ENCODE results near the gene GATB.

GATB gene

GRCh38 chr4:151689211-151689991 lies 71.4 kb downstream of the GATB start:
- Mint-ChIP-seq H3K27ac (no peak overlapping the region), H3K4me1 (ENCODE audit: low read depth) (no peaks in the 10 kb centered on the region)
- DNase-seq = no peak

GRCh38 chr4:151688785-151689043 lies 72.1 kb downstream of the GATB start:
- Mint-ChIP-seq H3K4me3 (no peak overlapping the region), H3K36me3 (ENCODE audit: low read depth) (peaks cover 37% of the 10 kb centered on the region), H3K4me1 (ENCODE audit: low read depth) (no peaks in the 10 kb centered on the region), H3K27ac (no peak overlapping the region), H3K9me3 (no peaks in the 10 kb centered on the region), H3K27me3 (no peaks in the 10 kb centered on the region)
- no peak for DNase-seq

More at GRCh38 chr4:151689211-151689991, 71.4 kb downstream of the GATB start:
- H3K27me3 Mint-ChIP-seq = no peaks in the 10 kb centered on the region
- H3K4me3 Mint-ChIP-seq = no peak overlapping the region
- H3K36me3 Mint-ChIP-seq (ENCODE audit: low read depth) = peaks cover 34% of the 10 kb centered on the region
- H3K9me3 Mint-ChIP-seq = no peaks in the 10 kb centered on the region

DNA sequence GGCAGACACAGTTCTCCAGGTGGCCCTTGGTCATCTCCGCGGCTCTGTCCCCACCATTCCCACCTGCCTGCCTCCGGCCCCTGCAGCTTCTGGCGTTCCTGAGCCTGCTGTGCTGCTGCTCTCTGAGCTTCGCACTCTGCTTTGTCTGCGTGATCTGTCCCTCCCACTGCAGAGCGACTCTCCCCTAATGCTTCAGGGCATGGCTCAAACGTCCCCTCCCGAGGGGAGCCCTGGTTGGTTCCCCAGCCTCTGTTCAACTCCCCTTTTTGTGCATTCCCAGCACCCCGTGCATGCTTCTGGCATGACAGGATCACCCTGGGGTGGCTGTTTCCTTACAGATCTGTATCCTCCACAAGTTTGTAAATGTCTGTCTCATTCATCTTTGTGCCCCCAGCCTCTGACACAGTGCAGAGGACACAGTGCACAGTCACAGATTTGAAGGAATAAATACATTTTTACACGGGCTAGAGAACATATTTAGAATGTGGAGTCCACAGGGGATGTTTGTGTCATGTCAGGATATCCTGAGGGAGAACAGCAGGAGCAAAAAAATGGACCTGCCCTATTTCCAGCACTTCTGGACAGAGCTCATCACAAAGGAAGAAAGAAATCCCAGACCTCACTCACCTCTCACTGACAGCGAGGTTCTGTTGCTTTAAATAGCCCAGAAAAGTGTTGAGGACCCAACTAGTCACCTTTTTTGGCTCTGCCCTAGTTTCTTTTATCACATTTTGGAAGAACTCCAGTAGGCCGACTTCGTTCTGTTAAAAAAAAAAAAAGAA lies 72.6 kb downstream of the GATB start:
- H3K27ac Mint-ChIP-seq = no peak overlapping the region
- H3K4me3 Mint-ChIP-seq = no peak overlapping the region
- DNase-seq = no peak
- H3K4me1 Mint-ChIP-seq (ENCODE audit: low read depth) = no peaks in the 10 kb centered on the region
- no peaks in the 10 kb centered on the region for H3K27me3 Mint-ChIP-seq
- H3K36me3 Mint-ChIP-seq (ENCODE audit: low read depth) = peaks cover 37% of the 10 kb centered on the region
- H3K9me3 Mint-ChIP-seq = no peaks in the 10 kb centered on the region

- Mint-ChIP-seq H3K27me3 (no peaks in the 10 kb centered on the region), H3K4me1 (ENCODE audit: low read depth) (no peaks in the 10 kb centered on the region), H3K4me3 (no peak overlapping the region), H3K36me3 (ENCODE audit: low read depth) (peaks cover 46% of the 10 kb centered on the region), H3K27ac (no peak overlapping the region), H3K9me3 (no peaks in the 10 kb centered on the region)
- no peak for DNase-seq
These were observed 73.7 kb downstream of the GATB start for GRCh38 chr4:151687021-151687640.

- DNase-seq = no peak
- Mint-ChIP-seq H3K9me3 (no peaks in the 10 kb centered on the region), H3K36me3 (ENCODE audit: low read depth) (peaks cover 42% of the 10 kb centered on the region), H3K4me3 (no peak overlapping the region), H3K27ac (no peak overlapping the region), H3K4me1 (ENCODE audit: low read depth) (no peaks in the 10 kb centered on the region), H3K27me3 (no peaks in the 10 kb centered on the region)
These were observed 75.5 kb downstream of the GATB start for GRCh38 chr4:151685303-151685702.

DNA sequence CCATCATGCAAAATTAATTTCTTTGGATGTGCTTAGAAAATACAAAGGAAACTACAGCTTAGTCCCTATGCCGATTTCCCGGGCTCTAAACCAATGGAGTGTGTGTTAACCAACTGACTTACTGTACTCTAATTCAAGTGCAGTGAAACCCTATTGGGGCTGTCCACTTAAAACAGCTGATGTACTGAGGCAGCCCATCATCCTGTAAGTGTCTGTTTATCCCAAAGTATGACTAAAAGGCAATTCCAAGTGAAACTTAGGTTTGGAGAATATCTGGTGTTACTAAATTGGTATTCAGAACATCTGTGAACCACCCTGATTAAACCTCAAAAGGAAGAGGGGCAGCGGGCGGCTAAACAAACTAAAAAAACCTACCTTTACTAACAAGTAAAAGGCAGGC lies 79.7 kb downstream of the GATB start:
- H3K4me3 Mint-ChIP-seq = no peak overlapping the region
- no peaks in the 10 kb centered on the region for H3K27me3 Mint-ChIP-seq
- H3K36me3 Mint-ChIP-seq (ENCODE audit: low read depth) = peaks cover 32% of the 10 kb centered on the region
- H3K27ac Mint-ChIP-seq = no peak overlapping the region
- H3K4me1 Mint-ChIP-seq (ENCODE audit: low read depth) = no peaks in the 10 kb centered on the region
- H3K9me3 Mint-ChIP-seq = no peaks in the 10 kb centered on the region
- no peak for DNase-seq

GRCh38 chr4:151679231-151679630 lies 81.6 kb downstream of the GATB start:
- DNase-seq = no peak

DNA sequence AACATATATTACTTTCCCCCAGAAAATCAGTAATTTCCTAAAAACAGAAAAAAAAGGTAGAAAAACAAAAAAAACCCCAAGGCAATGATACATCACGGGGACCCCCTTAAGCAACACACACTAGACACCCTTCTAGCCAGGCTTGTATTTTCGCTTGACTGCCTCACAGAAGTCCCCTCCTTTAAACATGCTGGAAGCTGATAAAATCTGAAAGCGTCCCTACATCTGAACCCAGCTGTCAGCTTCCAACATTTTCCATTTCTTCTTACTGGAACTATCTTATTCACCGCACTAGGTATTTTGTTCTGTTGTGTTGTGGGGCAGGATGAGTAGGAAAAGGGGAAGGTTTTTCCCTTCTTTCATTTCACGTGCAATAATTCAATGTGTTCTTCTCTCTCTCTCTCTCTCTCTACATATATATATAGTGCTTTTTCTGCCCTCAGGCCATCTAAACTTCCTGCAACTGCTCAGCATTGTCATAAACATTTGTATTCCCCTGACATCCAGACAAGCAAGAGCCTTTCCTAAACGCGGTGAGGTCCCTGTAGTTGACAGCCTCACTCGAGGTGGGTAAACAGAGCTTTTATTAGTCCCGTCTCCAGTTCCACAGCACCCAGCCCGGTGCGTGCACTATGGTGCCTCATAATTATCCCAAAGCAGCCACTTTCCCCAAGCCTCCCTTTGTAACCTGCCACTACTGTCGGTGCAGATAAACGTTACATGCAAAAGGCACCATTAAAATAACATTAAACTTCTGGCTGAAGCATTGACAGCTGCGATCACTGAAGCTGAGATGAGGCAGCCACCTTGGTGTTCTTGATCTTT lies 82.5 kb downstream of the GATB start:
- H3K27ac Mint-ChIP-seq = no peak overlapping the region
- H3K9me3 Mint-ChIP-seq = no peaks in the 10 kb centered on the region
- no peak for DNase-seq

More at GRCh38 chr4:151679231-151679630, 81.6 kb downstream of the GATB start:
- H3K36me3 Mint-ChIP-seq (ENCODE audit: low read depth) = peaks cover 32% of the 10 kb centered on the region
- no peaks in the 10 kb centered on the region for H3K4me1 Mint-ChIP-seq (ENCODE audit: low read depth)
- no peak overlapping the region for H3K27ac Mint-ChIP-seq
- H3K27me3 Mint-ChIP-seq = no peaks in the 10 kb centered on the region
- no peaks in the 10 kb centered on the region for H3K9me3 Mint-ChIP-seq
- H3K4me3 Mint-ChIP-seq = no peak overlapping the region

GRCh38 chr4:151677193-151677592 lies 83.6 kb downstream of the GATB start:
- Mint-ChIP-seq H3K4me3 (no peak overlapping the region), H3K4me1 (ENCODE audit: low read depth) (no peaks in the 10 kb centered on the region), H3K27ac (no peak overlapping the region), H3K27me3 (no peaks in the 10 kb centered on the region), H3K36me3 (ENCODE audit: low read depth) (peaks cover 24% of the 10 kb centered on the region), H3K9me3 (no peaks in the 10 kb centered on the region)
- no peak for DNase-seq

More for the DNA sequence above, 82.5 kb downstream of the GATB start:
- Mint-ChIP-seq H3K4me1 (ENCODE audit: low read depth) (no peaks in the 10 kb centered on the region), H3K4me3 (no peak overlapping the region), H3K36me3 (ENCODE audit: low read depth) (peaks cover 29% of the 10 kb centered on the region), H3K27me3 (no peaks in the 10 kb centered on the region)

DNA sequence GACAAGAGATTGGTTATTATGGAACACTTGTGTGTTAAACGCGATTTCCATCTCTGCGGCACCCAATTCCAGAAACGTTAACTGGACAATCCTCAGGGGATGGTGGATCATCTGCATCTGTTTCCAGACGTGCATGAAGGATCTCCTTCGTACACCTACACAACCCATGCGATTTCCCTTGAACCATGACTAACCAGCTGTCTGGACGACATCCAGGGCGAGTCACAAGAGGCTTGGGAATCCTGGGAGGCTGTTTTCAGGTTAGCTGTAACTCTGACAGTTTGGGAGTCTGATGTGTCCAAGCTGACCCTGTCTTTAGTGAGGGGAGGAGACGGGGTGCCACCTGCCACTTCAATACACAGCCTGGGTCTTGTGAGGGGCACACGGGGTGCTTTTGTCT lies 84.5 kb downstream of the GATB start:
- H3K27me3 Mint-ChIP-seq = no peaks in the 10 kb centered on the region
- H3K9me3 Mint-ChIP-seq = no peaks in the 10 kb centered on the region
- no peaks in the 10 kb centered on the region for H3K4me1 Mint-ChIP-seq (ENCODE audit: low read depth)
- peaks cover 25% of the 10 kb centered on the region for H3K36me3 Mint-ChIP-seq (ENCODE audit: low read depth)
- no peak for DNase-seq
- H3K27ac Mint-ChIP-seq = no peak overlapping the region
- no peak overlapping the region for H3K4me3 Mint-ChIP-seq

DNA sequence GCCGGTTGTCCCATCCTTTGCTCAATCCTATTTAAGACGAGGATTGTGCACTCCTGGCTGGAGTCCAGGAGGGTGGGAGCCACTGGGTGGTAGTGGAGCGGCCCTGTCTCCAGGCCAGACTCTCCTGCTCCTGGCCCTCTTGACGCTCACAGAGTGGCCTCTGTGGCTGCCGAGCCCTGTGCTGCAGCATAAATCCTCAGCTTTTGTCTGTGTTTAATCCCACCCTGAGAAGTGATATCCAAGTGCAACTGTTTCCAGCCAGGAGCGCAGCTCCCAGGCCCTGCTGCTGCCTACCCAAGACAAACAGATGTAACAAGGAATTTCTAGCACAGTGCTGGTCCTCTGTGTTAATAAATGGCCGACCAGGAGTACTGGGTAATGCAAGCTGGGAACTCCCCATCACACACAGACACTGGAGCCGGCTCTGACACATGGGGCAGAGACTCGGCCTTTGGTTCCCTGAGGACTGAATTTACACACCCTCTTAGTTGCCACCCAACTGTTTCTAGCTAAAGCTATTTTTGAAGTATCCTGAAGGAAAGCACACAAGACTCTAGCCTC lies 85.3 kb downstream of the GATB start:
- Mint-ChIP-seq H3K36me3 (ENCODE audit: low read depth) (peaks cover 23% of the 10 kb centered on the region), H3K4me3 (no peak overlapping the region)

DNA sequence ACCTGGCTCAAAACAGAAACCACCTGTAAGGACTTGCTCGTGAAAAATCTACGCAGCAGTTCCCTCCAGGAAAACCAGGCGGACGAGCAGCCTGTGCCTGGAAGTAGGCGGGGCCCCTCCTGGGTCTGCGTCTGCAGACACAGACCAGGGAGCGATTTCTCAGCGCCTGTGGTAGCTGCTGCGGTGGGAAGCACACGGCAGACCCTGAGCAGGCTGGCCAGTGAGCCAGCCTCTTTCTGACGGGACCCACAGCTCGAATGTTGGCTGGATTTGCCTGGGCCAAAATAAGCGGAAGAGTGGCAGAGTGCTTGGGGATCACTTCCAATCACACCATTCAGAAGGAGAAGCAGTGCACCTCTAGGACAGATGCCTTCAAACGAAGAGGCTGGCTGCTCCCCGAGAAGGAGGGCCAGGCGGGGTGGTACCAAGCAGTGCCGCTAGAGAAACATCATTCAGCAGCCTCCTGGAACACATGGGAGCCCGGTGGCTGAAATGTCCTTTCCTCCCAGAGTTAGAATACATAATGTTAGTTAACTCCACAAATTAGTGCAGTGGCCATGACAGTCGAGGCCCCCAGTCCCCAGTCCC lies 85.9 kb downstream of the GATB start:
- Mint-ChIP-seq H3K4me1 (ENCODE audit: low read depth) (no peaks in the 10 kb centered on the region), H3K27me3 (no peaks in the 10 kb centered on the region), H3K4me3 (no peak overlapping the region), H3K9me3 (no peaks in the 10 kb centered on the region), H3K27ac (no peak overlapping the region), H3K36me3 (ENCODE audit: low read depth) (peaks cover 22% of the 10 kb centered on the region)
- no peak for DNase-seq

More for the DNA sequence above, 85.3 kb downstream of the GATB start:
- DNase-seq = no peak
- H3K27me3 Mint-ChIP-seq = no peaks in the 10 kb centered on the region
- no peak overlapping the region for H3K27ac Mint-ChIP-seq
- no peaks in the 10 kb centered on the region for H3K9me3 Mint-ChIP-seq
- no peaks in the 10 kb centered on the region for H3K4me1 Mint-ChIP-seq (ENCODE audit: low read depth)

GRCh38 chr4:151673908-151674520 lies 86.8 kb downstream of the GATB start:
- H3K9me3 Mint-ChIP-seq = no peaks in the 10 kb centered on the region

More at GRCh38 chr4:151673908-151674520, 86.8 kb downstream of the GATB start:
- Mint-ChIP-seq H3K4me1 (ENCODE audit: low read depth) (no peaks in the 10 kb centered on the region), H3K36me3 (ENCODE audit: low read depth) (peaks cover 14% of the 10 kb centered on the region), H3K27ac (no peak overlapping the region), H3K27me3 (no peaks in the 10 kb centered on the region), H3K4me3 (no peak overlapping the region)
- no peak for DNase-seq

Measured in activated T-cell treated with anti-CD3 and anti-CD28 coated beads, Interleukin-2, amount 50 U/mL, for 24 hours (primary cell).